ENCODE data around the gene OR6K6.

The OR6K6 gene

GRCh38 chr1:158754420-158754819, at the start of gene OR6K6:
OR6K6 (plus strand) TSS chr1:158754720; CDS start chr1:158754888, 168 bp downstream.
- no peak for DNase-seq

- no peak for DNase-seq
Observed at GRCh38 chr1:158706096-158706495, 48.4 kb upstream of the OR6K6 start.

GRCh38 chr1:158711098-158711497, 43.4 kb upstream of the OR6K6 start:
- DNase-seq, result no peak

DNA sequence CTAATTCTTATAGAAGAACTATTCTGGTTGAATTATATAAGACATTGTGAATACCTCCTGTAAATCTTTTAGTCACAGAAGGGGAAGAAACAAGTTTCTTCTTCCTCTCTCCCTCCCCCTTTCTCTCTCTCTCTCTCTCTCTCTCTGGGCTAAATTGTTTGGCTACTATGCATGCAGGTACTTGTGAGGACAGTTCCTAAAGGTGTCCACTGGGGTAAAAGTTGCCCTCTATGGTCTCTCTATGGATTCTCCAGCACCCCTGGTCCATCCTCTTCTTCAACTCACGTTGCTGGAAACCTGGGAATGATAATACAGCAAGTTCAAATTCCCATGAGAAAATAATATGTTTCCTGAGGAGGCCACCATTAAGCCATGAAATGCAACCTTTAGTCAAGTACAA, 39.8 kb upstream of the OR6K6 start:
- no peak for DNase-seq

DNA sequence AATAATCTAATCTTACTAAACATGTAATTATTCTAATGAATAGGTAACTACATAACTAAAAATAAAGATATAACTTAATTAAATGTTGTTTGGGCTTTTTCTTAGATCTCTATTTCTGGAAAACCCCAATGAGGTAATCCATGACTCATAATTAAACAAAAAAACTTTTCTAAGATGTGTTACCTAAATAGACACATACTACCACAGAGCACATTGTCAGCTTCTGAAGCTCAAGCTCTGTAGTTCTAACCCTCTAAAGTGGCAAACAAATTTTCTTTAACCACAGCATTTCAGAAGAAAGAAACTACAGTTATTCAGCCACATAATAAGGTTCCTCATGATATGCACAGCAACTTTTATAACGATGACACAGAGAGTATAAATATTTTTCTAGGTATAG, 38.2 kb upstream of the OR6K6 start:
- no peak for DNase-seq

- no peak for DNase-seq
Observed at GRCh38 chr1:158717344-158717743, 37.2 kb upstream of the OR6K6 start.

DNA sequence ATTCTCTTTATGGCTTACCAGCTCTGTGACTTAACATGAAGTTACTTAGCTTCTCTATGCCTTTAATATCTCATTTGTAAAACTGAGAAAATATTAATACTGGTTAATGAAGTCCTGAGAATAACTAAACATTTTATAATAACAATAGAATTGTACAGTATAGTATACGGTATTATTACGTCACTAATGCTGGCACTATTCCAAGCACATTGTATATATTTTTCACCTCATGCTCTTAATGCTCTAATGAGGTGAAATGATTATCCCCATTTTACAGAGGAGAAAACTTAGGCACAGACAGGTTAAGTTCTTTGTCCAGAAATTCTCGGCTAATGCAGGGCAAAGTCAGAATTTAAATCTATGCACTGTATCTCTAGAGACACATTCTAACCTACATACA, 34.9 kb upstream of the OR6K6 start:
- DNase-seq, result no peak

DNA sequence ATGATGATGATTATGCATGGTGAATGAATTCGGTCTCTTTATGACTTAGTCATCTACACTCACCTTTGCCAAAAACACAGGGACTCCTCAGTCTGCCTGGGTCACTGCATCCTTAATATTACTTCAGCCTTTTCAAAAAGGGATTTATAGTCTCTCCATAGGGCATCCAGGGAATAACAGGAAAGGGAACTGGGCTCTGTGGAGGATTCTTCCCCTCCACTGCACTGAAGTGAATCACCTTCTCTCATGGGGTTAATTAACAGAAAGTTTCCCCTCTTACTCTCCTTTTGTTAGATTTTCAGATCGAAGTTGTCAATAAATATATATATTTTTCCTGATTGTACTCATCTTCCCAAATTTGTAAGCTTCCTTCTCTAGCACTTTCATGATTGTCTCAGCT, 33.9 kb upstream of the OR6K6 start, which contains the start of gene OR6K3:
Gene OR6K3, minus strand, starts transcription at position 101 of the 400 bp plus-strand sequence. CDS start 2,605 bp downstream, outside the sequence.
- DNase-seq, result no peak

DNA sequence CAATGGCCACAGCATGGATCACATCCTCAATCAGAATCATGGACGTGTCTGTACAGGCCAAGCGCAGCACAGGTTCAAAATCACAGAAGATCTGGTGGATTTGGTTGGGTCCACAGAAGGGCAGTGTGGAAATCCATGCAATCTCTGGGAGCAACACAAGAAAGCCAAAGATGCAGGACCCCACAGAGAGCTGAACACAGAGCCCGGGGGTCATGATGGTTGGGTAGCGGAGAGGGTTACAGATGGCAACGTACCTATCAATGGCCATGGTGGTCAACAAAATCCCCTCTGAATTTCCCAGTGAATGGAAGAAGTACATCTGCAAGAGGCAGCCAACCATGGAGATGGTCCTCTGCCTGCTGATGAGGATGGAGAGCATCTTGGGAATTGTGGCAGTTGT, 30.1 kb upstream of the OR6K6 start:
- no peak for DNase-seq

DNA sequence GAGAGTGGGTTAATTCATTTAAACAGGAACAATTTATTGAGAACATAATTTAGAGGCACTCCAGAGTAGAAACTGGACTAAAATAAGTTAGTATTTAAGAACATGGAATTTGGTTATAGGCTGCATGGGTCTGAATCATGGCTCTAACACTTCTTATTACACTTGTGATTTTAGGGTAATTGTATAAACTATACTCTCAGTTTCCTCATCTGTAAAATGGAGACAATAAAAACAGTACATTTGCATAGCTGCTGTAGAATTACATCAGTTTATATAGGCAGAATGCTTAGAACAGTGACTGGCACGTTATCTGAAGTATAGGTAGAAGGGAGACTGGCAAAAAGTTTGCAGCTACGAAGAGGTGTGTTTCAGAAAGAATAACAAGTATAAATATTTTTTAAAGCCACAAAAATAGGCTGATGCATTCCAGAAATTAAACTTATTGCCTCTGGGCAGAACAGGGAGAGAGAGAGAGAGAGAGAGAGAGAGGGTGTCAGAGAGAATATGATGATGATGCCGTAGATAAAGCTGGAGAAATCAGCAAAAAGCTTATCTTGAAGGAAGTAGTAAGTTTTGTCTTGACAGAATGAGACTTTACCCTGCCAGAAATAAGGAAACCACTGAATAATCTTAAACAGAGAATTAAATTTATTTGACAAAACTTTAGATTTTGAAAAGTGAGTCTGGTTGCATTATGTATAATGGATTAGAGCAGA, 25.9 kb upstream of the OR6K6 start:
- DNase-seq, result no peak

DNA sequence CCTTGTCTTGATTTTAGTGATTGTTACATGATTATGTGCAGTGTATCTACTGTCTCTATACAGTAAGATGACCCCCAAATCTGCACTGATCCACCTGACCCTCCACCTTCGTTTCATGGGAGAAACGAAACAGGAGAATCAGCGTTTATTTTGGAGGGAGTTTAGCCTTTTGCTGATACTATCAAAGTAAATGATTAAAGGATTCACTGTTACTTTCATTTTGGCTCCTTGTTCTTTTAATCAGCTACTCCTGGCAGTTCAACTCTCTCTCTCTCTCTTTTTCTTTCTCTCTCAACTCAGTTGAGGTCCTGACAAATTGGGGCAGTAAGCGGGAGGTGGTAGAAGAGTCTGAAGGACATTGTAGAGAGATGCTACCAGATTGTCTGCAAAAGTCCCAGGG, 24.1 kb upstream of the OR6K6 start:
- no peak for DNase-seq

DNA sequence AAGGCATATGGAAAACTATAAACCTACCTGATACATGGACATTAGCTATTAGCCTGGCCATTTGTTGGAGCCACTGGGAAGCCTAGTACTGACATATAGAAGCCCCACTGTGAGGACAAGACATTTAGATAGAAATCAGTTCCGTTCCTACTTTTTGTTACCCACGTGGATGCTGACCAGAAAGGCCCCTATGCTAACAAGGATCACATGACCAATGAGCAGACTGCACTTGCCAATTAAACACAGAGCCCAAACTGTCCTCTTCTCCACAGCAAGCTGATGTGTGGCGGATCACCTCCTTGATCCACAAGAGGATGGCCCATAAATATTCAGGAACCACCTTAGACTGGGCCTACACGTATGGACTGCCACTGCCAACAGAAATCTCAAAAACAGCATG, 22.8 kb upstream of the OR6K6 start:
- DNase-seq, result no peak

DNA sequence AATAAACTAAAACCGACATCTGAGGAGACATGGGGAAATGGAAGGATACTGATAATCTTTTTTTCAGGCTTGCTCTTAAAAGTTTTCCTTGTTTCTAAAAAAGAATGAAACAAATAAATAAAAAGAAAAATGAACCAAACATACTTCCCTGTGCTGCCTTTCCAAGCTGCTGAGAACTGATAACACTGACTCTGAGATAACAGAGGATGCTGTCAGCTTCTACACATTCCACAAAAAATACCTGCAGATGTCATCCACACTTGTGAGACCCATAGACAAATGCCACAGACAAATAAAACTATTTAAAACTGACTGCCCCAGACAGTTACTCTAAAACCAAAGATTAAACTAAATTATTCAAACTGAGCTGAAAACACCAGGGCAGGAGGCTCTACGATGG, 22.0 kb upstream of the OR6K6 start:
- no peak for DNase-seq

- no peak for DNase-seq
Observed at GRCh38 chr1:158735848-158736247, 18.7 kb upstream of the OR6K6 start.

GRCh38 chr1:158752155-158752712, 2.3 kb upstream of the OR6K6 start:
- no peak for DNase-seq

GRCh38 chr1:158771950-158772866, 17.7 kb downstream of the OR6K6 start, which contains the start of gene OR6N1:
OR6N1 (minus strand) TSS chr1:158772195; CDS start chr1:158766682, 5,513 bp downstream.
- no peak for DNase-seq

DNA sequence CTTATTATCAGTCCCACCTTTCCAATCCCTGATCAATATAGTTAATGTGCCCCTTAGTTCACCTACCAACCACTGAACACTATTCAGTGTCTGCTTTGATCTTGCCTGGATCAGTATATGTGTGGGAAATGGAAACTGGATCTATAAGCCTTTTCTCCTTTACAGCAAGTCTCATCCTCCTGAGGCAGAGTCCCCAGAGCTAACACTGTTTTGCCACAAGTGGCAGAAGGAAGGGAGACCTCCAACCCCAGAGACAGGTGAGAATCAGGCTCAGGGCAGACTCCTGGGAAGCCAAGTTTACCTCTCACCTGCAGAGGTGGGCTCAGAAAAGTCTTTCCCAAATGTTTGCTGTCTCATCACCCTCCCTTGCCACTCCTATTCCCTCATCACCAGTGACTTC, 26.6 kb downstream of the OR6K6 start, which contains the start of gene OR6N2:
Gene OR6N2, minus strand, starts transcription at position 101 of the 400 bp plus-strand sequence. CDS start 3,569 bp downstream, outside the sequence.
- DNase-seq, result no peak

DNA sequence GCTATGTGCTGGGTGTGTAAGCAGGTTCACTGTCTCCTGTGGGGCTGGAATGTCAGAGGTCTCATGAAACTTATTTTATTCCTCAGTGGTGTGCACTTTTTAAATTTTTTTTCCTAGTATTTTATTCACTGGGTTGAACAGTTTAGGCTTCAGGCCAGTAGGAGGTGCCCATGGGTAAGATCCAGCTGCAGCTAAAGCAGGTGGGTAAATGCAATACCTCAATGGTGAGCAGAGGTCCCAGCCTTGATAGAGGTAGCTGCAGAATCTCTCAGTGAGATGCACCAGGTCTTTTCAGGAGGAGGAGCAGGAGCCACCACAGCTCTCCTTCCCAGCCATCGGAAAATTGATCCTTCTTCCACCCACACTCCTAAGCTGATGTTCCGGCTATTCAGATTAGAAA, 39.1 kb downstream of the OR6K6 start:
- no peak for DNase-seq

DNA sequence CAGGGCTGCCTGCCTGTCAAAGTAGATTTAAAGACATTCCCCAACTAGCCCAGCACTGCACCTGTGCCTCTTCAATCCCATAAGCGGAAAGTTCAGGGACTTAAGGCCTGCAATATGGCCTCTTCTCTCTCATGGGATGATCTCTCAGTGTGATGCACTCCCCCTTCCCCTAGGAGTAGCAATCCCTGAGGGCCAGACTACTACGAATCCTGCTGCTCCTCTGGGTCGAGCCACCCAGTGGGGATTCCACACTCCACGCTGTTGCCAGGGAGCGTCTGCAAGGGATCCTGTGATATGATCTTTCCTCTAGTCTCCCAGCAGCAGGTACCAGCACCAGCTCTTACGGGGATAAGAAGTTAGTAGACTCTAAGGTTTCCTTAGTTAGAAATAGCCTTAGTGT, 39.7 kb downstream of the OR6K6 start:
- no peak for DNase-seq

- DNase-seq, result no peak
Observed at GRCh38 chr1:158798531-158798930, 44.0 kb downstream of the OR6K6 start.

GRCh38 chr1:158799689-158800088, 45.2 kb downstream of the OR6K6 start:
- DNase-seq, result no peak

GRCh38 chr1:158800526-158800925, 46.0 kb downstream of the OR6K6 start:
- DNase-seq, result no peak

GRCh38 chr1:158801396-158801795, 46.9 kb downstream of the OR6K6 start:
- no peak for DNase-seq

GRCh38 chr1:158803678-158804077, 49.2 kb downstream of the OR6K6 start:
- no peak for DNase-seq
